HG03571 (cell line): Measurements from ENCODE around the gene DCHS2.

Source experiments
- ATAC-seq: cut with Tn5 transposase; IDR thresholded peaks from one replicate; pipeline ENCODE4 v1.9.1; 2021; ENCODE audit not compliant: unreplicated experiment

Gene DCHS2

GRCh38 chr4:154455111-154455510, 36.5 kb downstream of the DCHS2 start:
- ATAC-seq, result no peak

- ATAC-seq, result no peak
These were observed 36.9 kb downstream of the DCHS2 start for GRCh38 chr4:154454710-154455109.

GRCh38 chr4:154452798-154453346, 38.7 kb downstream of the DCHS2 start:
- ATAC-seq, result no peak

- no peak for ATAC-seq
These were observed 40.6 kb downstream of the DCHS2 start for GRCh38 chr4:154450966-154451365.

GRCh38 chr4:154444958-154445357, 46.6 kb downstream of the DCHS2 start:
- ATAC-seq, result no peak

- ATAC-seq, result no peak
These were observed 49.6 kb downstream of the DCHS2 start for GRCh38 chr4:154441982-154442381.

GRCh38 chr4:154441124-154441523, 50.5 kb downstream of the DCHS2 start:
- ATAC-seq, result no peak

- ATAC-seq, result no peak
These were observed 52.4 kb downstream of the DCHS2 start for GRCh38 chr4:154439224-154439623.

GRCh38 chr4:154435895-154436294, 55.7 kb downstream of the DCHS2 start:
- no peak for ATAC-seq

- ATAC-seq, result no peak
These were observed 58.1 kb downstream of the DCHS2 start for GRCh38 chr4:154433543-154433942.

- no peak for ATAC-seq
These were observed 62.4 kb downstream of the DCHS2 start for GRCh38 chr4:154429176-154429575.

- ATAC-seq, result no peak
These were observed 64.5 kb downstream of the DCHS2 start for GRCh38 chr4:154427149-154427548.

GRCh38 chr4:154425514-154425913, 66.1 kb downstream of the DCHS2 start:
- no peak for ATAC-seq

GRCh38 chr4:154424810-154425484, 66.7 kb downstream of the DCHS2 start:
- no peak for ATAC-seq

GRCh38 chr4:154422152-154422551, 69.4 kb downstream of the DCHS2 start:
- no peak for ATAC-seq

- ATAC-seq, result no peak
These were observed 70.0 kb downstream of the DCHS2 start for GRCh38 chr4:154421618-154422017.

- ATAC-seq, result no peak
These were observed 74.3 kb downstream of the DCHS2 start for GRCh38 chr4:154417373-154417673.

GRCh38 chr4:154416190-154416547, 75.4 kb downstream of the DCHS2 start:
- ATAC-seq, result peak; percentile 26

GRCh38 chr4:154415313-154415712, 76.3 kb downstream of the DCHS2 start:
- ATAC-seq, result no peak

GRCh38 chr4:154414796-154415195, 76.8 kb downstream of the DCHS2 start:
- ATAC-seq, result no peak

- no peak for ATAC-seq
These were observed 77.2 kb downstream of the DCHS2 start for GRCh38 chr4:154414371-154414770.

GRCh38 chr4:154407443-154407842, 84.2 kb downstream of the DCHS2 start:
- no peak for ATAC-seq
